SK-N-SH (cell line): ENCODE measurements around the gene BCL2L11. TPM values are rescaled to one million over a fixed set of nuclear protein-coding genes. Genes with fewer than 3 reads are reported as not detected.

Experiments used
- CTCF ChIA-PET: fragments of 300-600, 350-600 bp; formaldehyde crosslinking; extraction: SDS; loops from one replicate; lab custom pipeline; 2021; lab: Yijun Ruan, JAX
- POLR2A ChIA-PET: fragments of 350-600 bp; sonication (Branson Sonifier 250); formaldehyde crosslinking; extraction: SDS; loops from one replicate; lab custom pipeline; 2020; ENCODE audit warnings: antibody characterized with exemption, inconsistent platforms; lab: Yijun Ruan, JAX
- DNase-seq: peaks from one replicate; pipeline ENCODE4 v3.0.0; 2012
- H2AFZ ChIP-seq: fragments of 200-600 bp; sonication (generic); 2 replicates; pipeline ENCODE4 v1.8.1; 2016; ENCODE audit warnings: antibody characterized with exemption, mild to moderate bottlenecking, low read depth
- H3F3A ChIP-seq: fragments of 200-600 bp; sonication (generic); replicated peaks from 2 replicates; pipeline ENCODE3; 2016; ENCODE audit warnings: antibody characterized with exemption, mild to moderate bottlenecking; ENCODE audit not compliant: insufficient read depth
- H3K27ac ChIP-seq, 2 experiments: fragments of 200-500 bp in 1 of 2; fragments of 200-600 bp in 1 of 2; sonication (Bioruptor generic) in 1 of 2; sonication (generic), shearing (Covaris generic) in 1 of 2; 2 replicates each; pipeline versions ENCODE4 v1.5.1 to v1.6.1; 2014 to 2016; ENCODE audit warnings: low read depth in 2 of 2, inconsistent platforms in 1 of 2, low read length in 1 of 2, mild to moderate bottlenecking in 1 of 2, mixed read lengths in 1 of 2
- H3K27me3 ChIP-seq: fragments of 200-600 bp; sonication (generic), shearing (Covaris generic); 2 replicates; pipeline ENCODE4 v1.6.1; 2016; ENCODE audit warnings: mixed run types; ENCODE audit not compliant: insufficient read depth
- H3K36me3 ChIP-seq, 2 experiments: fragments of 200-500 bp in 1 of 2; fragments of 200-600 bp in 1 of 2; sonication (Bioruptor generic) in 1 of 2; sonication (generic) in 1 of 2; replicated peaks in 1 of 2; 2 replicates each; pipeline versions ENCODE3 to v1.5.1; 2014 to 2016; ENCODE audit warnings: low read length in 1 of 2, mild to moderate bottlenecking in 1 of 2; ENCODE audit not compliant: insufficient read depth in 2 of 2, control insufficient read depth in 1 of 2
- H3K4me1 ChIP-seq, 2 experiments: fragments of 200-500 bp in 1 of 2; fragments of 200-600 bp in 1 of 2; sonication (Bioruptor generic) in 1 of 2; sonication (generic), shearing (Covaris generic) in 1 of 2; 2 replicates each; pipeline versions ENCODE4 v1.5.1 to v1.6.1; 2014 to 2016; ENCODE audit warnings: low read depth in 1 of 2, low read length in 1 of 2, mixed run types in 1 of 2; ENCODE audit not compliant: insufficient read depth in 2 of 2, control insufficient read depth in 1 of 2
- H3K4me2 ChIP-seq: fragments of 200-600 bp; sonication (generic), shearing (Covaris generic); 2 replicates; pipeline ENCODE4 v1.6.1; 2017; ENCODE audit warnings: mixed run types
- H3K4me3 ChIP-seq, 2 experiments: fragments of 200-500 bp in 1 of 2; fragments of 200-600 bp in 1 of 2; sonication (Bioruptor generic) in 1 of 2; sonication (generic), shearing (Covaris generic) in 1 of 2; 2 replicates each; pipeline versions ENCODE4 v1.5.1 to v1.8.1; 2014 to 2016; ENCODE audit warnings: low read depth in 2 of 2, inconsistent platforms in 1 of 2, low read length in 1 of 2, mild to moderate bottlenecking in 1 of 2, mixed read lengths in 1 of 2, moderate library complexity in 1 of 2
- H3K79me2 ChIP-seq: fragments of 200-600 bp; sonication (generic); 2 replicates; pipeline ENCODE4 v1.8.1; 2017; ENCODE audit warnings: mild to moderate bottlenecking; ENCODE audit not compliant: insufficient read depth
- H3K9ac ChIP-seq: fragments of 200-600 bp; sonication (generic); 2 replicates; pipeline ENCODE4 v1.6.1; 2017; ENCODE audit warnings: mixed run types
- H3K9me2 ChIP-seq: fragments of 200-600 bp; sonication (generic); 2 replicates; pipeline ENCODE4 v1.6.1; 2017; ENCODE audit warnings: mixed run types
- H3K9me3 ChIP-seq: fragments of 200-600 bp; sonication (generic); 2 replicates; pipeline ENCODE4 v1.6.1; 2017; ENCODE audit warnings: mixed run types, mild to moderate bottlenecking, moderate library complexity
- H4K20me1 ChIP-seq: fragments of 200-600 bp; sonication (generic); 2 replicates; pipeline ENCODE4 v1.6.1; 2017; ENCODE audit warnings: mild to moderate bottlenecking, mixed run types; ENCODE audit not compliant: insufficient read depth
- CTCF ChIP-seq: fragments of 200-600 bp; sonication (generic); IDR thresholded peaks from 2 replicates; pipeline ENCODE4 v1.6.1; 2017; ENCODE audit warnings: antibody characterized with exemption, mild to moderate bottlenecking, moderate library complexity
- FOXM1 ChIP-seq: IDR thresholded peaks from 2 replicates; pipeline ENCODE4 v1.4.0; 2012; ENCODE audit warnings: low read depth, mild to moderate bottlenecking
- GABPA ChIP-seq: IDR thresholded peaks from 2 replicates; pipeline ENCODE4 v1.4.0; 2012; ENCODE audit warnings: low read depth, mild to moderate bottlenecking
- GATA2 ChIP-seq: sonication (generic); formaldehyde crosslinking; IDR thresholded peaks from 2 replicates; pipeline ENCODE4 v1.5.0; 2020; ENCODE audit warnings: mild to moderate bottlenecking, missing genetic modification reagents
- IRF3 ChIP-seq: fragments of 150-350 bp; IDR thresholded peaks from 2 replicates; pipeline ENCODE4 v1.6.1; 2016; ENCODE audit warnings: mild to moderate bottlenecking, low read depth, low read length
- JUND ChIP-seq: IDR thresholded peaks from 2 replicates; pipeline ENCODE4 v1.4.0; 2012
- MEF2A ChIP-seq: IDR thresholded peaks from 2 replicates; pipeline ENCODE4 v1.4.0; 2012; ENCODE audit warnings: low read depth, borderline replicate concordance
- PBX3 ChIP-seq: IDR thresholded peaks from 2 replicates; pipeline ENCODE4; 2012
- POLR2AphosphoS5 ChIP-seq: IDR thresholded peaks from 2 replicates; pipeline ENCODE4 v1.6.1; 2012; ENCODE audit warnings: low read depth, low read length
- RXRA ChIP-seq: IDR thresholded peaks from 2 replicates; pipeline ENCODE4 v1.4.0; 2012; ENCODE audit warnings: low read depth, mild to moderate bottlenecking, borderline replicate concordance
- SIN3A ChIP-seq: IDR thresholded peaks from 2 replicates; pipeline ENCODE4 v1.6.1; 2012; ENCODE audit warnings: low read depth, mild to moderate bottlenecking, low read length, moderate library complexity, borderline replicate concordance
- SMC3 ChIP-seq: IDR thresholded peaks from 2 replicates; pipeline ENCODE4 v1.6.1; 2012; ENCODE audit warnings: low read depth, low read length, improper control_type of control experiment
- TAF1 ChIP-seq: IDR thresholded peaks from 2 replicates; pipeline ENCODE4 v1.6.1; 2012; ENCODE audit warnings: low read depth, mild to moderate bottlenecking, low read length, moderate library complexity, borderline replicate concordance
- TEAD4 ChIP-seq: IDR thresholded peaks from 2 replicates; pipeline ENCODE4 v1.4.0; 2012; ENCODE audit warnings: mild to moderate bottlenecking, borderline replicate concordance; ENCODE audit not compliant: insufficient read depth
- USF1 ChIP-seq: IDR thresholded peaks from 2 replicates; pipeline ENCODE4 v1.4.0; 2012; ENCODE audit warnings: low read depth, borderline replicate concordance
- YY1 ChIP-seq: IDR thresholded peaks from 2 replicates; pipeline ENCODE4 v1.4.0; 2012; ENCODE audit warnings: low read depth, mild to moderate bottlenecking
- WGBS: methylation state at CpG from one replicate; pipeline ENCODE4 v1.1.6; 2017; ENCODE audit warnings: low lambda C conversion rate; 5-methylcytosine and 5-hydroxymethylcytosine counted together
- polyA plus RNA-seq, 3 experiments: library from polyadenylated mRNA; depleted of rRNA; stranded (reverse); fragments of >200 nt; gene quantifications; 2 replicates each; pipeline ENCODE4 v1.2.3, GENCODE V29; 2012

Gene BCL2L11
- polyA plus RNA-seq, 1 of the 3 experiments (the other 2 are of a cell fraction), result 3.3 TPM

- H3K9me2 ChIP-seq, result no peaks in the 10 kb centered on the region
- POLR2A ChIA-PET, result no interaction called here
- H3K4me2 ChIP-seq, result no peak overlapping the region
- H3K4me3 ChIP-seq, result no peak overlapping the region
- H3K9me3 ChIP-seq, result no peaks in the 10 kb centered on the region
- H3K27me3 ChIP-seq, result peaks cover 8% of the 10 kb centered on the region; the same call in 1 of the 2 replicates
- 88% methylated on average over 3 of the region's 3 CpGs for WGBS
- no peak overlapping the region for H2AFZ ChIP-seq
- H4K20me1 ChIP-seq, result no peaks in the 10 kb centered on the region
- CTCF ChIA-PET, result interaction anchor here (0.8 kb wide), 1 partner anchor 21 kb away, joined by 3 read pairs; no protein-coding TSS in a partner anchor
- no peaks in the 10 kb centered on the region for H3K4me1 ChIP-seq
- no peaks in the 10 kb centered on the region for H3K79me2 ChIP-seq
- DNase-seq, result no peak
- H3F3A ChIP-seq, result no peaks in the 10 kb centered on the region
- no peaks in the 10 kb centered on the region for H3K36me3 ChIP-seq
- H3K27ac ChIP-seq, result no peak overlapping the region
- H3K9ac ChIP-seq, result no peak overlapping the region
- TF ChIP-seq USF1 (no peak), YY1 (no peak), TAF1 (no peak), IRF3 (no peak), JUND (no peak), CTCF (no peak), FOXM1 (no peak), TEAD4 (no peak), GABPA (no peak), PBX3 (no peak), MEF2A (no peak), SIN3A (no peak), POLR2AphosphoS5 (no peak)
Observed at GRCh38 chr2:111091811-111092211, 28.9 kb upstream of the BCL2L11 start.

- Histone ChIP-seq H3K36me3 (no peaks in the 10 kb centered on the region), H3K9me3 (no peaks in the 10 kb centered on the region), H2AFZ (no peak overlapping the region), H3K27ac (no peak overlapping the region)
- DNase-seq, result no peak
- POLR2A ChIA-PET, result no interaction called here
- no peak for TF ChIP-seq PBX3
- no peak for TF ChIP-seq CTCF
- no peak for TF ChIP-seq SMC3
- TF ChIP-seq RXRA, result no peak
- TF ChIP-seq GATA2 (CRISPR knock-in tag), result no peak
- TF ChIP-seq USF1, result no peak
- no peak for TF ChIP-seq IRF3
- TF ChIP-seq MEF2A, result no peak
- TF ChIP-seq, all 33 proteins: peak for 0
- CTCF ChIA-PET, result no interaction called here
- H3K9me2 ChIP-seq, result no peaks in the 10 kb centered on the region
- 63% methylated on average over 2 of the region's 2 CpGs for WGBS
- peaks cover 8% of the 10 kb centered on the region; the same call in 1 of the 2 replicates for H3K27me3 ChIP-seq
- H3K79me2 ChIP-seq, result no peaks in the 10 kb centered on the region
- H3K4me1 ChIP-seq, result no peaks in the 10 kb centered on the region; a peak in 1 of 4 replicates
- no peak overlapping the region for H3K4me2 ChIP-seq
- no peak overlapping the region for H3K9ac ChIP-seq
- no peak overlapping the region for H3K4me3 ChIP-seq
- no peaks in the 10 kb centered on the region for H4K20me1 ChIP-seq
- no peaks in the 10 kb centered on the region for H3F3A ChIP-seq
Observed at GRCh38 chr2:111094691-111095090, 26.0 kb upstream of the BCL2L11 start.
